B cell (primary cell): ENCODE data around the gene PRXL2A. TPM values are rescaled to one million over a fixed set of nuclear protein-coding genes. Genes with fewer than 3 reads are reported as not detected.

ENCODE experiments used
- ATAC-seq: fragments of 200-7000 bp; cut with Tn5 transposase; one replicate; pipeline ENCODE4 v1.10.0; 2021; ENCODE audit warnings: low read depth, mild to moderate bottlenecking, moderate number of reproducible peaks, moderate library complexity
- CTCF ChIA-PET: fragments of 350-600 bp; sonication (Branson Sonifier 250); formaldehyde crosslinking; loops from one replicate; lab custom pipeline; 2021; ENCODE audit warnings: antibody characterized with exemption, inconsistent platforms; lab: Charles Lee
- POLR2A ChIA-PET: fragments of 350-600 bp; sonication (Branson Sonifier 250); formaldehyde crosslinking; loops from one replicate; lab custom pipeline; 2021; ENCODE audit warnings: antibody characterized with exemption; lab: Charles Lee
- DNase-seq: peaks from one replicate; pipeline ENCODE4 v3.0.0; 2013
- H2AFZ ChIP-seq: 2 replicates; pipeline ENCODE4 v1.6.1; 2012; ENCODE audit warnings: mild to moderate bottlenecking, low read depth, low read length; ENCODE audit not compliant: insufficient read depth, poor library complexity, severe bottlenecking
- H3K27ac ChIP-seq, 2 donors: 1 replicate in 1 of 2; 2 replicates in 1 of 2; pipeline ENCODE4 v1.5.1; 2012 to 2013; ENCODE audit warnings: low read length in 2 of 2, mild to moderate bottlenecking in 2 of 2, moderate library complexity in 1 of 2
- H3K27me3 ChIP-seq, 4 experiments: fragments of 200-600 bp in 1 of 4; sonication (generic) in 1 of 4; replicated peaks in 1 of 4; 1 replicate in 2 of 4; 2 replicates in 2 of 4; pipeline versions ENCODE4 v1.6.1 to v1.7.0; 2013 to 2016; ENCODE audit warnings: low read length in 3 of 4, mild to moderate bottlenecking in 2 of 4, mixed read lengths in 1 of 4, moderate library complexity in 1 of 4; ENCODE audit not compliant: insufficient read depth in 4 of 4, control insufficient read depth in 3 of 4; ENCODE audit errors: control extremely low read depth in 1 of 4
- H3K36me3 ChIP-seq, 2 experiments: replicated peaks in 1 of 2; 1 replicate in 1 of 2; 2 replicates in 1 of 2; pipeline versions ENCODE4 v1.6.1 to v1.7.1; 2013; ENCODE audit warnings: low read length in 1 of 2; ENCODE audit not compliant: insufficient read depth in 2 of 2, control insufficient read depth in 1 of 2; ENCODE audit errors: control extremely low read depth in 1 of 2, extremely low read depth in 1 of 2
- H3K4me1 ChIP-seq, 2 donors: fragments of 200-600 bp in 1 of 2; sonication (generic) in 1 of 2; 1 replicate in 1 of 2; 2 replicates in 1 of 2; pipeline versions ENCODE4 v1.5.1 to v1.6.1; 2013 to 2017; ENCODE audit warnings: low read length in 2 of 2; ENCODE audit not compliant: control insufficient read depth in 2 of 2, insufficient read depth in 2 of 2
- H3K4me2 ChIP-seq: replicated peaks from 2 replicates; pipeline ENCODE3; 2012; ENCODE audit warnings: mild to moderate bottlenecking, low read depth, low read length; ENCODE audit not compliant: poor library complexity, severe bottlenecking
- H3K4me3 ChIP-seq, 5 experiments: fragments of 200-600 bp in 1 of 5; sonication (generic) in 1 of 5; 1 replicate in 3 of 5; 2 replicates in 2 of 5; pipeline versions ENCODE4 v1.5.1 to v1.7.0; 2011 to 2016; ENCODE audit warnings: low read length in 4 of 5, mild to moderate bottlenecking in 4 of 5, low read depth in 2 of 5, control low read depth in 1 of 5, moderate library complexity in 1 of 5; ENCODE audit not compliant: insufficient read depth in 1 of 5; ENCODE audit errors: control extremely low read depth in 1 of 5, extremely low read depth in 1 of 5
- H3K79me2 ChIP-seq: fragments of 200-600 bp; sonication (generic); one replicate; pipeline ENCODE4 v1.6.0; 2016; ENCODE audit warnings: low read length; ENCODE audit not compliant: control insufficient read depth, insufficient read depth
- H3K9ac ChIP-seq: fragments of 200-600 bp; sonication (generic); 2 replicates; pipeline ENCODE4 v1.6.1; 2017; ENCODE audit warnings: mild to moderate bottlenecking, low read length, moderate library complexity
- H3K9me3 ChIP-seq, 3 donors: one replicate each; pipeline versions ENCODE4 v1.6.1 to v1.7.1; 2013; ENCODE audit warnings: low read length in 2 of 3; ENCODE audit not compliant: control insufficient read depth in 2 of 3, insufficient read depth in 1 of 3; ENCODE audit errors: control extremely low read depth in 1 of 3
- H4K20me1 ChIP-seq: 2 replicates; pipeline ENCODE4 v1.6.0; 2012; ENCODE audit warnings: mild to moderate bottlenecking, low read length; ENCODE audit not compliant: insufficient read depth, control insufficient read depth, poor library complexity, severe bottlenecking
- H3K27ac Mint-ChIP-seq: one replicate; pipeline ENCODE4 v1.8.0; 2021; ENCODE audit warnings: mixed read lengths
- H3K27me3 Mint-ChIP-seq: one replicate; pipeline ENCODE4 v1.8.0; 2021; ENCODE audit warnings: mixed read lengths
- H3K4me1 Mint-ChIP-seq: one replicate; pipeline ENCODE4 v1.8.0; 2021; ENCODE audit warnings: mixed read lengths
- H3K4me3 Mint-ChIP-seq: one replicate; pipeline ENCODE4 v1.8.0; 2021; ENCODE audit warnings: mixed read lengths
- H3K9me3 Mint-ChIP-seq: one replicate; pipeline ENCODE4 v1.8.0; 2022; ENCODE audit warnings: mixed read lengths; ENCODE audit not compliant: insufficient read depth
- CTCF ChIP-seq: fragments of 200-600 bp; IDR thresholded peaks from one replicate; pipeline ENCODE4 v1.8.0; 2022; ENCODE audit warnings: antibody characterized with exemption, mild to moderate bottlenecking
- EZH2 ChIP-seq: IDR thresholded peaks from 2 replicates; pipeline ENCODE4 v1.6.1; 2012; ENCODE audit warnings: borderline replicate concordance, low read depth, mild to moderate bottlenecking, moderate library complexity, low read length; ENCODE audit not compliant: insufficient read depth, poor library complexity, severe bottlenecking
- WGBS: methylation state at CpG from one replicate; pipeline ENCODE4 v1.1.5; 2013; ENCODE audit warnings: missing lambda C conversion rate; ENCODE audit not compliant: insufficient coverage; 5-methylcytosine and 5-hydroxymethylcytosine counted together
- intact Hi-C: fragments of 100-400 bp; cut with micrococcal nuclease; formaldehyde crosslinking; loops from one replicate; pipeline ENCODE4 v1.10.0; 2022
- polyA plus RNA-seq: library from polyadenylated mRNA; depleted of rRNA; stranded (reverse); fragments of >200 nt; gene quantifications from 2 replicates; pipeline ENCODE4 v1.2.3, GENCODE V29; 2012
- total RNA-seq, 2 donors: library from RNA; stranded (reverse); fragments of 120-200 nt in 1 of 2; gene quantifications; 1 replicate in 1 of 2; 2 replicates in 1 of 2; pipeline versions ENCODE4 v1.2.3 to v1.2.4, GENCODE V29; 2013 to 2022

Gene PRXL2A
- total and polyA plus RNA-seq, 2 donors (not counting 1 experiment from before 2014, with no cell fraction given) = 2.8 to 9.4 TPM

- POLR2A ChIA-PET = interaction anchor here (0.6 to 1.0 kb wide), 4 partner anchors 14 to 177 kb away, joined by 3 to 6 read pairs (median 4); partner anchors contain the start of gene TSPAN14
- Histone ChIP-seq H3K27ac (peak overlapping the region in 1 of 2 donors; percentile 13), H3K4me2 (peak overlapping the region; percentile 91), H3K9ac (peak overlapping the region; percentile 73), H3K4me3 (peak overlapping the region; percentile 55 to 82 (median 77)), H3K36me3 (no peaks in the 10 kb centered on the region), H3K27me3 (no peaks in the 10 kb centered on the region), H3K79me2 (no peaks in the 10 kb centered on the region), H2AFZ (peak overlapping the region; percentile 92), H4K20me1 (no peaks in the 10 kb centered on the region), H3K4me1 (peaks cover 6 to 15% of the 10 kb centered on the region in 2 donors), H3K9me3 (peaks cover 0 to 5% (median 0%) of the 10 kb centered on the region in 3 donors)
- intact Hi-C loops = loop anchor here (1.0 kb wide), 1 partner anchor 46 kb away; the partner anchor contains the start of gene TSPAN14
- Mint-ChIP-seq H3K27me3 (peaks cover 5% of the 10 kb centered on the region), H3K4me1 (peaks cover 13% of the 10 kb centered on the region), H3K27ac (peak overlapping the region; percentile 64), H3K4me3 (peak overlapping the region; percentile 91), H3K9me3 (no peaks in the 10 kb centered on the region)
- DNase-seq = no peak
- CTCF ChIA-PET = interaction anchor here (0.9 to 3.7 kb wide), 11 partner anchors 9 to 264 kb away, joined by 3 to 28 read pairs (median 4); no protein-coding TSS in a partner anchor
- ATAC-seq = peak; percentile 22
- TF ChIP-seq CTCF (no peak), EZH2 (no peak)
- WGBS = 5% methylated on average over 9 of the region's 16 CpGs
These were observed 524 bp upstream of the PRXL2A start for GRCh38 chr10:80407812-80408241.

GRCh38 chr10:80409121-80409520 is 770 bp downstream of the PRXL2A start:
- DNase-seq (no peak), ATAC-seq (no peak)
- Histone ChIP-seq H3K79me2 (no peaks in the 10 kb centered on the region), H3K4me2 (peak overlapping the region; percentile 91), H3K4me1 (peaks cover 6 to 15% of the 10 kb centered on the region in 2 donors), H3K36me3 (no peaks in the 10 kb centered on the region), H4K20me1 (no peaks in the 10 kb centered on the region), H3K4me3 (peak overlapping the region in 4 of 5 experiments; percentile 74 to 82 (median 78)), H2AFZ (peak overlapping the region; percentile 92), H3K9me3 (peaks cover 0 to 5% (median 0%) of the 10 kb centered on the region in 3 donors), H3K27me3 (no peaks in the 10 kb centered on the region), H3K27ac (no peak overlapping the region), H3K9ac (peak overlapping the region; percentile 73)
- WGBS = 31% methylated on average over 10 of the region's 12 CpGs
- H3K27ac Mint-ChIP-seq = no peak overlapping the region
- CTCF ChIA-PET = interaction anchor here (1.8 kb wide), 1 partner anchor 96 kb away, joined by 5 read pairs; no protein-coding TSS in a partner anchor
- peaks cover 5% of the 10 kb centered on the region for H3K27me3 Mint-ChIP-seq
- H3K4me3 Mint-ChIP-seq = peak overlapping the region; percentile 91
- TF ChIP-seq CTCF = no peak
- no peak for TF ChIP-seq EZH2
- POLR2A ChIA-PET = no interaction called here
- H3K9me3 Mint-ChIP-seq = no peaks in the 10 kb centered on the region
- H3K4me1 Mint-ChIP-seq = peaks cover 13% of the 10 kb centered on the region
- intact Hi-C loops = no loop called here
